HEK293 (cell line): ENCODE data around the gene GPR89A.

Experiments used
- CTCF ChIA-PET: fragments of 350-600 bp; formaldehyde crosslinking; extraction: SDS; loops from one replicate; lab custom pipeline; 2021; ENCODE audit warnings: antibody characterized with exemption; lab: Yijun Ruan, JAX
- POLR2A ChIA-PET: fragments of 300-600 bp; formaldehyde crosslinking; extraction: SDS; loops from one replicate; lab custom pipeline; 2020; ENCODE audit warnings: antibody characterized with exemption, inconsistent platforms; lab: Yijun Ruan, JAX
- H3K27ac ChIP-seq: fragments of 200-500 bp; sonication (Bioruptor generic); 2 replicates; pipeline ENCODE4 v1.5.1; 2014; ENCODE audit warnings: low read depth, low read length, control low read depth, inconsistent platforms; ENCODE audit errors: extremely low read depth
- H3K36me3 ChIP-seq, 2 experiments: fragments of 200-500 bp in 1 of 2; sonication (Bioruptor generic) in 1 of 2; 1 replicate in 1 of 2; 2 replicates in 1 of 2; pipeline ENCODE4 v1.5.1; 2014 to 2017; ENCODE audit warnings: inconsistent platforms in 2 of 2, low read length in 2 of 2; ENCODE audit not compliant: control insufficient read depth in 2 of 2, insufficient read depth in 1 of 2
- H3K4me1 ChIP-seq: fragments of 200-500 bp; sonication (Bioruptor generic); 2 replicates; pipeline ENCODE4 v1.5.1; 2014; ENCODE audit warnings: mild to moderate bottlenecking, low read length, inconsistent platforms; ENCODE audit not compliant: control insufficient read depth, insufficient read depth
- H3K4me3 ChIP-seq: 2 replicates; pipeline ENCODE4 v1.5.1; 2011; ENCODE audit warnings: low read depth, mild to moderate bottlenecking, control low read depth, low read length, moderate library complexity
- H3K9me3 ChIP-seq: fragments of 200-500 bp; sonication (Bioruptor generic); 2 replicates; pipeline ENCODE4 v1.5.1; 2014; ENCODE audit warnings: low read depth, low read length, inconsistent platforms; ENCODE audit not compliant: control insufficient read depth, insufficient read depth
- HOXC10 ChIP-seq: sonication (generic); formaldehyde crosslinking; IDR thresholded peaks from 2 replicates; pipeline ENCODE4 v1.8.1; 2023; ENCODE audit warnings: mild to moderate bottlenecking, missing genetic modification reagents
- REPIN1 ChIP-seq: fragments of 450-650 bp; formaldehyde crosslinking; IDR thresholded peaks from 2 replicates; pipeline ENCODE4 v1.5.1; 2017; ENCODE audit warnings: missing biosample characterization, missing genetic modification characterization, low read depth
- REST ChIP-seq: fragments of 450-650 bp; formaldehyde crosslinking; IDR thresholded peaks from 2 replicates; pipeline ENCODE4 v1.5.1; 2016; ENCODE audit warnings: missing biosample characterization, missing genetic modification characterization
- ZBTB11 ChIP-seq: fragments of 450-650 bp; formaldehyde crosslinking; conservative IDR thresholded peaks from 2 replicates; pipeline ENCODE4 v1.5.1; 2016; ENCODE audit warnings: low read depth, missing biosample characterization, missing genetic modification characterization
- ZNF311 ChIP-seq: fragments of 450-650 bp; formaldehyde crosslinking; IDR thresholded peaks from 2 replicates; pipeline ENCODE4 v1.5.1; 2017; ENCODE audit warnings: missing biosample characterization, missing genetic modification characterization, borderline replicate concordance
- ZNF341 ChIP-seq: fragments of 450-650 bp; formaldehyde crosslinking; IDR thresholded peaks from 2 replicates; pipeline ENCODE4; 2016; ENCODE audit warnings: low read depth, missing biosample characterization, missing genetic modification characterization
- ZNF354C ChIP-seq: fragments of 450-650 bp; formaldehyde crosslinking; IDR thresholded peaks from 2 replicates; pipeline ENCODE4 v1.5.1; 2016; ENCODE audit warnings: missing biosample characterization, missing genetic modification characterization, low read depth, borderline replicate concordance
- ZNF48 ChIP-seq: fragments of 450-650 bp; formaldehyde crosslinking; IDR thresholded peaks from 2 replicates; pipeline ENCODE4 v1.5.1; 2016; ENCODE audit warnings: missing biosample characterization, missing genetic modification characterization
- ZNF501 ChIP-seq: fragments of 450-650 bp; formaldehyde crosslinking; IDR thresholded peaks from 2 replicates; pipeline ENCODE4 v1.5.1; 2016; ENCODE audit warnings: missing biosample characterization, missing genetic modification characterization
- ZNF514 ChIP-seq: fragments of 450-650 bp; formaldehyde crosslinking; IDR thresholded peaks from 2 replicates; pipeline ENCODE4 v1.5.1; 2016; ENCODE audit warnings: missing biosample characterization, missing genetic modification characterization
- ZNF518A ChIP-seq: fragments of 450-650 bp; formaldehyde crosslinking; conservative IDR thresholded peaks from 2 replicates; pipeline ENCODE4 v1.5.1; 2016; ENCODE audit warnings: low read depth, missing biosample characterization, missing genetic modification characterization
- ZNF558 ChIP-seq: fragments of 450-650 bp; formaldehyde crosslinking; IDR thresholded peaks from 2 replicates; pipeline ENCODE4 v1.5.1; 2016; ENCODE audit warnings: missing biosample characterization, missing genetic modification characterization
- ZNF629 ChIP-seq: fragments of 450-650 bp; formaldehyde crosslinking; IDR thresholded peaks from 2 replicates; pipeline ENCODE4 v1.5.1; 2017; ENCODE audit warnings: missing biosample characterization, missing genetic modification characterization
- ZNF776 ChIP-seq: fragments of 450-650 bp; formaldehyde crosslinking; IDR thresholded peaks from 2 replicates; pipeline ENCODE4 v1.5.0; 2017; ENCODE audit warnings: missing biosample characterization, missing genetic modification characterization, borderline replicate concordance
- ZXDB ChIP-seq: fragments of 450-650 bp; formaldehyde crosslinking; IDR thresholded peaks from 2 replicates; pipeline ENCODE4 v1.5.1; 2016; ENCODE audit warnings: missing biosample characterization, missing genetic modification characterization
- TF ChIP-seq, protein P1 (sequence below): fragments of 450-650 bp; formaldehyde crosslinking; IDR thresholded peaks from 2 replicates; pipeline ENCODE4 v1.5.1; 2016; ENCODE audit warnings: missing biosample characterization, missing genetic modification characterization

GPR89A gene

GRCh38 chr1:145718465-145718864 is 110.7 kb downstream of the GPR89A start (continued):
- 0 out of 2 replicates have a peak, but pooled peaks have one; percentile 56 for TF ChIP-seq ZNF514
- peak; percentile 79 for TF ChIP-seq REST (tag by site-specific recombination)
- TF ChIP-seq ZNF558 = peak; percentile 77; the same call in 1 of the 2 replicates
- TF ChIP-seq ZBTB11 (tag by site-specific recombination) = peak; percentile 77
- TF ChIP-seq, protein P1, sequence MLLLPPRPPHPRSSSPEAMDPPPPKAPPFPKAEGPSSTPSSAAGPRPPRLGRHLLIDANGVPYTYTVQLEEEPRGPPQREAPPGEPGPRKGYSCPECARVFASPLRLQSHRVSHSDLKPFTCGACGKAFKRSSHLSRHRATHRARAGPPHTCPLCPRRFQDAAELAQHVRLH (tag by site-specific recombination) = peak; percentile 63; the same call in 1 of the 2 replicates
- peak; percentile 91 for TF ChIP-seq ZNF518A (tag by site-specific recombination)
- peak; percentile 55; the same call in 1 of the 2 replicates for TF ChIP-seq ZNF354C
- TF ChIP-seq ZXDB = peak; percentile 59
- TF ChIP-seq ZNF341 = peak; percentile 30; the same call in 1 of the 2 replicates

GRCh38 chr1:145719230-145720079 is 111.7 kb downstream of the GPR89A start, which contains the start of gene CD160:
CD160 (plus strand) TSS chr1:145719499; CDS start chr1:145728328, 8,829 bp downstream.
- POLR2A ChIA-PET = no interaction called here
- H3K27ac ChIP-seq = no peak within 1 kb of the TSS
- CTCF ChIA-PET = interaction anchor here (0.6 to 1.3 kb wide), 4 partner anchors 18 to 135 kb away, joined by 3 to 8 read pairs (median 4); no protein-coding TSS in a partner anchor

More at GRCh38 chr1:145719230-145720079, 111.7 kb downstream of the GPR89A start, which contains the start of gene CD160:
- H3K9me3 ChIP-seq = no peaks in the 10 kb centered on the region
- TF ChIP-seq HOXC10 (no peak), ZNF629 (no peak), ZNF48 (tag by site-specific recombination) (no peak), ZNF776 (tag by site-specific recombination) (no peak), ZNF501 (no peak), REPIN1 (no peak), ZNF311 (tag by site-specific recombination) (no peak)
- TF ChIP-seq, all 188 proteins: peak for 0
- H3K4me3 ChIP-seq = no peak within 1 kb of the TSS
- H3K4me1 ChIP-seq = no peaks in the 10 kb centered on the region
- no peaks in the 10 kb centered on the region for H3K36me3 ChIP-seq
